Measurements from ENCODE around the gene AK8. TPM values are rescaled to one million over a fixed set of nuclear protein-coding genes. Genes with fewer than 3 reads are reported as not detected.

The AK8 gene
- total and polyA plus RNA-seq, 2 donors from 2014 or later = 6.2 to 6.3 TPM

GRCh38 chr9:132894346-132894745 lies 16.3 kb upstream of the AK8 start:
- FAIRE-seq (no peak), DNase-seq (no peak)
- Histone ChIP-seq H3K9me3 (ENCODE audit: control insufficient read depth in 2 of 3, insufficient read depth in 1 of 3, low read length in 3 of 3) (no peaks in the 10 kb centered on the region), H3K36me3 (ENCODE audit: control insufficient read depth in 2 of 3, insufficient read depth in 3 of 3, low read length in 3 of 3) (peaks cover 6 to 45% (median 35%) of the 10 kb centered on the region in 3 donors), H3K27ac (ENCODE audit: low read depth in 2 of 2, low read length in 2 of 2) (no peak overlapping the region), H3K4me1 (ENCODE audit: control insufficient read depth in 2 of 3, insufficient read depth in 2 of 3, low read depth in 1 of 3, low read length in 3 of 3) (no peaks in the 10 kb centered on the region), H3K27me3 (ENCODE audit: control insufficient read depth, insufficient read depth, low read length) (no peaks in the 10 kb centered on the region), H3K4me3 (ENCODE audit: low read length in 3 of 3) (no peak overlapping the region), H3K9ac (ENCODE audit: low read length in 3 of 3) (no peak overlapping the region)
- TF ChIP-seq CTCF (IDR thresholded peaks at IDR 0.05; ENCODE audit: borderline replicate concordance, extremely low read depth, insufficient read depth) = no peak
- intact Hi-C loops (cut with DNase I) = no loop called here

DNA sequence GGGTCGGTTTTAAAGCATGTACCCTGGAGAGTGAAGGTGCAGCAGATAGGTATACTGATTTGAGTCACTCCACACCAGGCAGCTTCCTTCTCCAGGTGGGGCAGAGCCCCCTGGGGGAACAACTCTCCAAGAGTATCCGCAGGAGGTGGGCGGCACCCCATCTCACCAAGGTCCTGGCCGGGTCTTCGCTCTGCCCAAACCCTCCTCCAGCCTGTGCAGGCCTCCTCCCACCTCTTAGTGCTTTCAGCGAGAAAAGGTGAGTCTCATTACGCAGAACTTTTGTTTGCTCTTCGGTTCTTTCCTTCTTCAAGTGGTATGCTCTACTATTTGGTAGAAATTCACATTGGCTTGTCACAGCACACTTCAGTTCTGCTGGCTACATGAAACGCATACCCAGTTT lies 14.3 kb upstream of the AK8 start:
- Histone ChIP-seq H3K27me3 (ENCODE audit: control insufficient read depth, insufficient read depth, low read length) (no peaks in the 10 kb centered on the region), H3K36me3 (ENCODE audit: control insufficient read depth in 2 of 3, insufficient read depth in 3 of 3, low read length in 3 of 3) (peaks cover 6 to 33% (median 23%) of the 10 kb centered on the region in 3 donors), H3K27ac (ENCODE audit: low read depth in 2 of 2, low read length in 2 of 2) (no peak overlapping the region), H3K4me3 (ENCODE audit: low read length in 3 of 3) (no peak overlapping the region), H3K4me1 (ENCODE audit: control insufficient read depth in 2 of 3, insufficient read depth in 2 of 3, low read depth in 1 of 3, low read length in 3 of 3) (no peaks in the 10 kb centered on the region), H3K9me3 (ENCODE audit: control insufficient read depth in 2 of 3, insufficient read depth in 1 of 3, low read length in 3 of 3) (no peaks in the 10 kb centered on the region), H3K9ac (ENCODE audit: low read length in 3 of 3) (no peak overlapping the region)
- no peak for TF ChIP-seq CTCF (IDR thresholded peaks at IDR 0.05; ENCODE audit: borderline replicate concordance, extremely low read depth, insufficient read depth)
- FAIRE-seq (no peak), DNase-seq (no peak)
- intact Hi-C loops (cut with DNase I) = no loop called here

GRCh38 chr9:132888151-132888550 lies 10.1 kb upstream of the AK8 start:
- DNase-seq (no peak), FAIRE-seq (no peak)
- Histone ChIP-seq H3K4me1 (ENCODE audit: control insufficient read depth in 2 of 3, insufficient read depth in 2 of 3, low read depth in 1 of 3, low read length in 3 of 3) (no peaks in the 10 kb centered on the region), H3K27ac (ENCODE audit: low read depth in 2 of 2, low read length in 2 of 2) (no peak overlapping the region), H3K27me3 (ENCODE audit: control insufficient read depth, insufficient read depth, low read length) (no peaks in the 10 kb centered on the region), H3K9me3 (ENCODE audit: control insufficient read depth in 2 of 3, insufficient read depth in 1 of 3, low read length in 3 of 3) (no peaks in the 10 kb centered on the region), H3K4me3 (ENCODE audit: low read length in 3 of 3) (no peak overlapping the region), H3K36me3 (ENCODE audit: control insufficient read depth in 2 of 3, insufficient read depth in 3 of 3, low read length in 3 of 3) (peaks cover 0 to 7% (median 3%) of the 10 kb centered on the region in 3 donors), H3K9ac (ENCODE audit: low read length in 3 of 3) (no peak overlapping the region)
- TF ChIP-seq CTCF (IDR thresholded peaks at IDR 0.05; ENCODE audit: borderline replicate concordance, extremely low read depth, insufficient read depth) = no peak
- intact Hi-C loops (cut with DNase I) = no loop called here
